ENCODE results near the gene TMEM191C.
"Not testable (repeated sequence)": the region's sequence is repeated elsewhere in the genome, so short reads cannot be mapped to it uniquely, and the experiment has no call there.

The TMEM191C gene

DNA sequence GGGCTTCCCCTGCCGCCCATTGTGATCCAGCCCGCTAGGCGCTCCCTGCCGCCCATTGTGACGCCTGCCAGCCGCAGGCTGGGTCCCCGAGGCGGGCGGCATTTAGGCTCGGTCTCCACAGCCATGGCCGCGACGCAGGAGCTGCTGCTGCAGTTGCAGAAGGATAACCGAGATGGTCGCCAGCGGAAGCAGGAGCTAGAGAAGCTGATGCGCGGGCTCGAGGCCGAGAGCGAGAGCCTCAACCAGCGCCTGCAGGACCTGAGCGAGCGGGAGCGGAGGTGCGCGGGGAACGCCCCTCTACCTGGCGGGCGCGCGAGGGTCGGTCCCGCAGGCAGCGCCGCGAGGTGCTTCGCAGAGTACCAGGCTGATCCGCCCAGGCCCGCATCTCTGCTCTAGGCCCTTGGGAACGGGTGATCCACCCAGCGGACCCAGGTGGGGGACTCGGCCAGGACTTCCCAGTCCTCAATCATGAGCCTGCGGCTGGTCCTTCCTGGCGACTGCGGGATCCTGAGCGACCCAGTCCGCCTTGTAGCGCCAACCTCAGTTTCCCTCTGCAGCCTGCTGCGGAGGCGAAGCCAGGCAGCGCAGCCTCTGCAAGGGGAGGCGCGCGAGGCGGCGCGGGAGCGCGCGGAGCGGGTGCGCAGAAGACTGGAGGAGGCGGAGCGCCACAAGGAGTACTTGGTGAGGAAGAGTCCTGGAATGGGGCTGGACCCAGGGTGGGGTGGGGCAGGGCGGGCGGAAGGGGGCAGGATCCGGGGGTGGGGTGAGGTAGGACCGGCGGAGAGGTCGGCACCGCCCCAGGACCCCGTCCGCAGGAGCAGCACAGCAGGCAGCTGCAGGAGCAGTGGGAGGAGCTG, at the start of gene TMEM191C:
TSS of gene TMEM191C (plus strand) at position 51 of the 857 bp plus-strand sequence. CDS start at position 124, 73 bp downstream.
- CTCF ChIA-PET, DNase-seq, H3K27me3 Mint-ChIP-seq, H3K9me3 Mint-ChIP-seq, H3K4me1 Mint-ChIP-seq, H3K36me3 Mint-ChIP-seq: not testable (repeated sequence)
- peak within 1 kb of the TSS; percentile 89 for H3K4me3 Mint-ChIP-seq
- peak within 1 kb of the TSS; percentile 99 for H3K27ac Mint-ChIP-seq

DNA sequence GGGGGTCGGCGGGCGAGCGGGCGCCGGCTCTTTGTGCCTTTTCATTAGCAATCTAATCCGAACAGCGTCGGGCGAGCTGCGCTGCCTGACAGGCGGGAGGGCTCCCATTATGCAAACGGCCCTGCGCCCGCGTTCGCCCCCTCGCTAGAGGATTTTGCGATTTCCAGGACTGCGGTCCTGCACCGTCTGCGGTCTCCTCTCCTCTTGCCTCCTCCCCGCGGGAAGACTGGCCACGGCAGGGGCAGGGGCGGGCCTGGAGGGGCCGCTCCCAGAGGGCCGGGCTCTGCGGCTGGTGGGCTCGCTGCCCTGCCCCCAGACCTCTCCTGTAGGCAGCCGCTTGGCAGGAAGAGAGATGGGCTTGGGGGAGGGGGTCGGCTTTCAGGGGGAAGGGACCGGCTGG, 49.3 kb upstream of the TMEM191C start:
- DNase-seq: peak; percentile 32
- H3K27me3 Mint-ChIP-seq, H3K9me3 Mint-ChIP-seq, H3K27ac Mint-ChIP-seq, CTCF ChIA-PET, H3K36me3 Mint-ChIP-seq, H3K4me1 Mint-ChIP-seq: not testable (repeated sequence)
- peak overlapping the region; percentile 54 for H3K4me3 Mint-ChIP-seq

DNA sequence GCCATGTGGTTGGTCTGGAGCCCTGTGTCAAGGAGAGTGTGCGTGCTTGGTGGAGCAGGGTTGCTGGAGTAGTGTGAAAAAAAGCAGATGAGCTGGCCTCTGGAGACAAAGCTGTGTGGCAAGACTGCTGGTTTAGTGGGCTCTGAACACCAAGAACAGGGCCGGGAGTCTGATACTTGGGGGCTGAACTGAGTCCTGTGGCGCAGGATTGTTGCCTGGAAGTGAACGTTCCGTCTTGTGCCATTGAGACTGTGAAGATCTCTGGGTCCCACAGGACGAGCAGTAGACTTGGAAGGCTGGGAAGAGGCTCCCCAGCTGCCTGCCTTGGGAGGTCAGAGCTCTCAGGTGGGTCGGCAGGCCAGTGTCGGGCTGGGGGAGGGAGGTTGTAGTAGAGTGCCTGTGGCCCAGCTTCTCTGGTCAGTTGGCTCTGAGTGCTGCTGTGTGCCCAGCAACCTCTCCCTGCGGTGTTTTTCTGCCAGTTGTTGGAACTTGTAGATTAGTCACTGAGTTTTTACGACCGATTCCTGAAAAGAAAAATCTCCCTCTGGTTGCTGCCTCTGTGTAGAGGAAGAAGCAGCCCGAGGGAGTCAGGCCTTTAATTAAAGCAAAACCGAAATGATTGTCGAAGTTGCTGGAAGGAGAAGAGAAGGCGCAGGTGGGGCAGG, 48.1 kb upstream of the TMEM191C start:
- CTCF ChIA-PET, DNase-seq, H3K27me3 Mint-ChIP-seq, H3K4me3 Mint-ChIP-seq, H3K9me3 Mint-ChIP-seq, H3K27ac Mint-ChIP-seq, H3K4me1 Mint-ChIP-seq, H3K36me3 Mint-ChIP-seq: not testable (repeated sequence)

DNA sequence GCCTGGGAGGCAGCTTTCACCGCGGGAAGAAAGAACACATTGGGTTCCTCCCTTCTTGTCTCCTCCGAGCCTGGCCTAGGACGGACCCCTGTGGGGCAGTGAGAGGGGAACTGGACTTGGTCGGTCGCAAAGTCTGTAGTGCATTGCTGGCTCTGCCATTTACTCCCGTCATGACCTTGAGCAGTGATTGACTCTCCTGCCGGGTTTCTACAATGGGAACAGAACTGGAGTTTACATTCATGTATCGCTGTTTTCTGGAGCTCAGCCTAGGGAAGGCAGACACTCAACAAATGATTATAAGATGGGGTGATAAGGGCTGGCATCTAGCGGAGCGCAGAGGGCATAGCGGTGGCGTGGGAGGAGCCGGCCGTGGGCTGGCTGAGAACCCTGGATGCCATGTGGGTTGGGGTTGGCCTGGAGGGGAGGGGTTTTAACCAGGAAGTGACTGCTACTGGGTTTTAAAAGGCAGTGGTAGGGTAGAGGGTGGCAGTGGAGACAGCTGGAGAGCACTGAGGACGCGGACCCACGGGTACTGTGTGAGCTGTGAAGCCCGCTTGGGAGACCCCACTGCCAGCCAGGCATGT, 46.9 kb upstream of the TMEM191C start:
- H3K27me3 Mint-ChIP-seq, DNase-seq, H3K4me1 Mint-ChIP-seq, H3K4me3 Mint-ChIP-seq, H3K36me3 Mint-ChIP-seq, H3K9me3 Mint-ChIP-seq, CTCF ChIA-PET, H3K27ac Mint-ChIP-seq: not testable (repeated sequence)

DNA sequence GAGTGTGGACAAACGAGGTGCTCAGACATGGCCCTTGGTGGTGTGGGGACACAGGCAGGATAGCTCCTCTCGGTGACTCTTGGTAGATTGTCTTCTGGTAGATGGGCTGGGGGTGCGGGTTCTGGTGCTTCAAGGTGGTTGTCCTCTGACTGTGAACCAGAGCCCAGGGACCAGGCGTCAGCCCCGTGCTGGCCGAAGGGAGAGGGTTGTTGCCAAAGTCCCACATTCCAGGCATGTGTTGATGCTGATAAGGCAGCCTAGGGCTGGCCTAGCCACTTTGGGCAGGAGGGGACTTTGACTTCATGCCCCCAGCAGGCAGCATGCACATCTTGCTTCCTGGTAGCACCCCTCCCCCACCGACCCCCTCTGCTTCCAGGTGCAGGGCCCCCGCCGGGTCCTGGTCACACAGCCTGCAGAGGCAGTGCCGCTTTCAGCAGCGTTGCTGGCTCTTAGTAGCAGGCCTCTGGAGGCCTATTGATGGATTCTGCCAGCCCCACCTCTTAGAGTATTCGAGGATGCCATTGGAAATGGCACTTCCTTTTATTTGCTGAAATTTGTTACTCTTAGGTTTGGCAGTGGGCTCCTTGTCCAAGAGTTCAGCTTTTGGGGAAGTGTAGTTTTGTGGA, 43.0 kb upstream of the TMEM191C start:
- H3K27me3 Mint-ChIP-seq, H3K4me1 Mint-ChIP-seq, CTCF ChIA-PET, H3K27ac Mint-ChIP-seq, H3K36me3 Mint-ChIP-seq, H3K4me3 Mint-ChIP-seq, DNase-seq, H3K9me3 Mint-ChIP-seq: not testable (repeated sequence)

DNA sequence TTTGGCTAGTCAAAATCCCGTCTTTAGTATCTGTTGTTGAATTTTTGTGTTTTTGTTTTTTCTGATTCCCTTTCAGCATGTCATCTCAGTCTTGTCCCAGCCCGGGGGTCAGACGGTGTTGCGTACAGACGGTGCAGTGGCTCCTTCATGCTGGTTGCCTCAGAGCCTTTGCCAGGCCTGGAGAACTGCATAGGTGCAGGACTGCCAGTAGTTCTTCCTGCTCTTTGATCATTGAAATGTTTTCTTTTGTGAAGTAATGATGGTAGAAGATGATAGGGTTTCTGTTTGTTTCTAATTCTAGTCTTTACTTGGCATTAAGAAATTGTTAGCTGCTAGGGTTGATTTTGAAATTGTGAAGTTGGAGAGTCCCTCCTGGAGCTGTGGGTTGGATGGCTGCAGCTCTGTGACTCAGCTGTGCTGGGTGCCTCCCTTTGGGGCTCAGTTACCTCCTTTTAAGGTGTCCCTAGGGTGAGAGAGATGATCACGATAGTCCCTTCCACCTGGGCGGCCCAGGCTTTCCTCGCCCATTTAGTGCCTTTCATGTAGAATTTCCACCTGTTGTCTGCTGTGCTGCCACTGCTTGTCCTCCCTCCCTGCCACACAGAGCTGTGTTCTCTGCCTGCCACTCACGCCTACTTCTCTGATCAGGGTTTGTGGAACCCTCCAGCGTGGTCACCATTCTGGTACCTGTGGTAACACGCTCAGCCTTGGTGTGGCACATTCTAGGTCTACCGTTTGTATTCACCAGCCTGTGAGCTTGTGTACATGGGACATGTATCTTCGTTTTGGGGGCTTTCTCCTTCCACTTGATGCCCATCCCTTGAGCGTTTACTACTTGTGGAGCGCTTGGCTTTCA, 32.6 kb upstream of the TMEM191C start:
- H3K36me3 Mint-ChIP-seq, H3K4me1 Mint-ChIP-seq, H3K27ac Mint-ChIP-seq, H3K9me3 Mint-ChIP-seq, H3K4me3 Mint-ChIP-seq, CTCF ChIA-PET, DNase-seq, H3K27me3 Mint-ChIP-seq: not testable (repeated sequence)

DNA sequence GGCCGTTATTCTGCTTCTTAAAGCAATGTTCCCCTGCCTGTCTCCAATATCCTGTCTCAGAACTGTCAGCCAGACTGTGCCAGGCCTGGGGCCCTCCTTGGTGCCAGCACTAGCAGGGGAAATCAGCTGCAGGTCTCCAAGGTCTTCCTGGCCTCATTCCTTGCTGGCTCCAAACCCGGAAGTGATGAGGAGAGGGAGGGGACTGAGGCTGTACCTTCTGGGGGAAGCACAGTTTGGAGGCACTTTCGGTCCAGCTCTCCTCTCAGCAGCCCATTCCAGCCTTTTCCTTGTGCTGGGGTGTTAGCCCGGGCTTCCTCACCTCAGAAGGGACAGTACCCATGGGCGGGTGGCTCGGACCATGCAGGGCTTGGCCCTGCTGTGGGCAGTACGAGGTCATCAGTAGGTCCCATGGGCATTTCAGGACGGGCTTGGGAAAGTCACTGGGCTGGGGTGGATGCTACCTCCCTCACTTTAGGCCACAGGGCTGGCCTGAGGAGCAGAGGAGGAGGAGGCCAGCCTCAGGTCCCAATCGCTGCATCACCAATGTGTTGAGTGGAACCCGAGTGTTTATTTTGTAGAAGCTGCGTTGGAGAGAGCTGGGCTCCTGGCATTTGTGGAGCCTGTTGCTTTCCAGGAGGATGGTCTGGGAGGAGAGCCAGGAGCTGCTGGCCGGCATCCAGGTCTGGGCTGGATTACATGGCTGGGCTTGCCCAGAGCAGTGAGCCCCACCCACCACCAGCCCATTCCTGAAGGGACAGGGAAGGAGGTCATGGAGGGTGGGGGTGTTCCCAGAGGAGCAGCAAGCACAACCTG, 31.0 kb upstream of the TMEM191C start:
- H3K4me3 Mint-ChIP-seq, H3K27ac Mint-ChIP-seq, H3K9me3 Mint-ChIP-seq, DNase-seq, CTCF ChIA-PET, H3K36me3 Mint-ChIP-seq, H3K27me3 Mint-ChIP-seq, H3K4me1 Mint-ChIP-seq: not testable (repeated sequence)

DNA sequence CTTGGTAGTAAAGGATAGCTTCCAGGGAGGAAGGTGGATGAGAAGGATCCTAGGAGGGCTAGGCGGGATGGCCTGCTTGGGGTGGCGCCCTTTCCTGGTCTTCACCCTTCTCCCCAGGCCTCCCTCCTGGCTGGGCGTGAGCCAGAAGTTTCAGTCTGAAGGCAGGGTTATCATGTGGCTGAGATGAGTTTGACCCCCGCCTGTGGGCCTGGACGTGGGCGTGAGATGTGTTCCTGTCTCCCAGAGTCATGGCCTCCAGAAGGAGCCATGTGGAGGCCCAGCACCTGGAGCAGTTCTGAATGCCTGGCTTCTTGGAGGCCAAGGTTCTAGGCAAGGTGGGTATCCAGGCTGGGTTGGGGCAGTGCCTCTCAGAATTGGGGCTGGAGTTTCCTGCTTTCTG, 29.2 kb upstream of the TMEM191C start:
- H3K36me3 Mint-ChIP-seq, DNase-seq, H3K4me1 Mint-ChIP-seq, H3K27ac Mint-ChIP-seq, H3K4me3 Mint-ChIP-seq, CTCF ChIA-PET, H3K27me3 Mint-ChIP-seq, H3K9me3 Mint-ChIP-seq: not testable (repeated sequence)

DNA sequence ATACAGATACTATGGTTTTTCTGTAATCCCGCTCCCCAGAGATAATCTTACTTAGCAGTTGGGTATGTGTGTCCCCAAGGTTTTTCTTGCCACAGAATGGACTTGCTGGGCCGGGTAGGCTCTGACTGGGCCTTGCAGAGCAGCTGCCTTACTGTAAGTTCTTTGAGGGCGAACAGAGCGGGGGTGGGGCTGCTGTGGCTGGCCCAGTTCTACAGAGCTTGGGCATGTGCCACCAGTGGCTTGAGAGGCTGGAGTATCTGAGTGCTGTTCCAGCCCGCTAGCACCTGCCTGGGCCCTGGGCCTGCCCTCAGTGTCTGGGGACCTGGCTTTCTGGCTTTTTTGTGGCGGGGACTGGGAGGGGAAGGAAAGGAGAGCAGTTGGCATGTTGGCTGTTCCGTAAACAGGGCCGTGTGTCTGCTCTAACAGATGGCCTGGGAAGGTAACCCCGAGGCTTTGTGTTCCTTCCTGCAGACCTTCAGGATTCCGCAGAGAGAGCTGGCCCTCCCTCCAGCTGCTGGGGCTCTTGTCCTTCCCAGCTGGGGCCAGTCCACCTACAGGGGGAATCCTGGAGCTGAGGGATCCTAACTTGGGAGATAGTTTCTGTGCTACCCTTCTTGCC, 27.1 kb upstream of the TMEM191C start:
- H3K27ac Mint-ChIP-seq, CTCF ChIA-PET, H3K36me3 Mint-ChIP-seq, H3K9me3 Mint-ChIP-seq, H3K27me3 Mint-ChIP-seq, DNase-seq, H3K4me3 Mint-ChIP-seq, H3K4me1 Mint-ChIP-seq: not testable (repeated sequence)

DNA sequence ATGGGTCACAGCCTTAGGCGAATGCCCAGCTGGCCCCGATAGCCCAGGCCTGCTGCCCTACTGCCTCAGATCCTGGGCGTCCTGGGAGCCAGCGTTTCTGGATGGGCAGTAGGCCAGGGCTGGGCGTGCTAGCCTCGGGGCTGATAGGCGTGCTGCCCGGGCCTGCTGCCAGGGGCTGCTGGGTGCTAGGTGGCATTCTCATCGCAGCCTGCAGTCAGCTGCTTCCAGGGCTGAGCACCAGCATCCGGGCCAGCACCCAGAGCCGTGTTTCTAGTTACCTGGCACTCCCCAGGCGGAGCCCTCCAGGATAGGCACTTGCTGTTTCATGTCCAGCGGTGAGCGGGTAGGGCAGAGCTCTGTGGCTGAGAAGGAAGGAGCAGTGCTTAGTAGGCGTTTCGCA, 26.5 kb upstream of the TMEM191C start:
- H3K9me3 Mint-ChIP-seq: not testable (repeated sequence)

DNA sequence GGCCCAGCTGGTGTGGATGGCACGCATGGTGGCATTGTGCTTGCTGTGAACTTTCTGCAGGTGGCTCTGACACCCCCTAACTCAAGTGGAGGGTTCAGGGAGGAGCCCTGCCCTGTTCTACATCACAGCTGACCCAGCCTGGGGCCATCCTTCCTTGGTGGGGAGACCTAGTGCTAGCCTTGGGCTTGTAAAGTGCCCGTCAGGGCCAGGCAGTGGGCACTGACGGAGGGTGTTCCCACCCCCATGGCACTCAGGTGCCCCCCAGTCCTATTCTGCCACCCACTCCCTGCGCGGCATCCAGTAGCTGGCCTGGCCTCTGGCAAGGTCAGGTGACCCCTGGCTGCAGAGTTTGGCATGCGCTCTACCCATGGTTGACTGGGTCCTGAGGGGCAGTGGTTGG, 26.0 kb upstream of the TMEM191C start:
- H3K4me3 Mint-ChIP-seq, H3K9me3 Mint-ChIP-seq, H3K4me1 Mint-ChIP-seq, DNase-seq, H3K27ac Mint-ChIP-seq, CTCF ChIA-PET, H3K27me3 Mint-ChIP-seq, H3K36me3 Mint-ChIP-seq: not testable (repeated sequence)

More for the DNA sequence above, 26.5 kb upstream of the TMEM191C start:
- H3K36me3 Mint-ChIP-seq, H3K4me3 Mint-ChIP-seq, H3K27me3 Mint-ChIP-seq, H3K27ac Mint-ChIP-seq, H3K4me1 Mint-ChIP-seq, CTCF ChIA-PET, DNase-seq: not testable (repeated sequence)

DNA sequence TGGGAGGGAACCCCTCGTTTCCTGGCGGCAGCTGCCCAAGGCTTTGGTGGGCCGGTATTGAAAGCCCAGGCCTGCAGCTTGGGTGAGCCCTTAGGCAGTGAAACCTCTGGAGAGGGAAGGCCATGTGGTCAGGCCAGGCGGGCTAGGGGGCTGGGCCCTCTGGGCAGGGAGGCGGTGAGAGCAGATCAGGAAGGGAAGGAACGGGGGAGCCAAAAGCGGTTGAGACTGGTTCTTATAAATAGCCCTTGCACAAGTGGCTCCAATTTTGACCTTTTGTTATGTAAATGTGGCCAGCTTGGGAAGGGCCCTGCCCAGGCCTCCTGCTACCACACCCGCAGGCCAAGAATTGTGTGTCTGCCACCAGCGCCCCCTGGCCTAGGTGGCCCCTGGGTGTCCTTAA, 25.1 kb upstream of the TMEM191C start:
- H3K36me3 Mint-ChIP-seq, CTCF ChIA-PET, H3K4me1 Mint-ChIP-seq, H3K27ac Mint-ChIP-seq, H3K4me3 Mint-ChIP-seq, DNase-seq, H3K9me3 Mint-ChIP-seq, H3K27me3 Mint-ChIP-seq: not testable (repeated sequence)

DNA sequence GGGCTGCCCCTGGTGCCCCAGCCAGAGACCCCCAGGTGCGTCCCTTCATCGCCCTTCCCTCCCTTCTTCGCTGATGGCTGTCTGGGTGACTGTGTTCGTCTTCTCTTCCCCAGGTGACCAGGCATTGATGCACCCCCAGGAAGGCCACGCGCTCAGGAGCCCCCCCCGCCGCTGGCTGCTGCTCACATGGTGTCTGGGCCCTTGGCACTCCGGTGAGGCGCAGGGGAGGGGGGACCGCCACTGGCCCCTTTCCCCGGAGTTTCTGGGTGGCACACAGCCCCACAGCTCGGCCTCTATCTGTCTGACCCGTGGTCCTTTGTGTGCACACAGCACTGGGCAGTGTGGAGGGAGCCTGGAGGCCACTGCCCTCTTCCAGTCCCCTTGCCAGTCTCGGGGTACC, 24.5 kb upstream of the TMEM191C start:
- H3K4me3 Mint-ChIP-seq, H3K27me3 Mint-ChIP-seq, DNase-seq, H3K9me3 Mint-ChIP-seq, CTCF ChIA-PET, H3K4me1 Mint-ChIP-seq, H3K27ac Mint-ChIP-seq, H3K36me3 Mint-ChIP-seq: not testable (repeated sequence)
